HCT116 (cell line): ENCODE measurements around the gene INHBA. TPM values are rescaled to one million over a fixed set of nuclear protein-coding genes. Genes with fewer than 3 reads are reported as not detected.

Source experiments
- ATAC-seq: fragments of 200-7000 bp; cut with Tn5 transposase; 2 replicates; pipeline ENCODE4 v1.9.1; 2020; ENCODE audit warnings: mild to moderate bottlenecking, moderate library complexity
- BruUV-seq: library from RNA; stranded (reverse); fragments of 400-500 nt; replicated peaks from 2 replicates; lab custom pipeline; 2021; lab: Mats Ljungman, UMichigan
- CTCF ChIA-PET: fragments of 300-600 bp; sonication (Branson Sonifier 250); formaldehyde crosslinking; loops from one replicate; lab custom pipeline; 2021; ENCODE audit warnings: antibody characterized with exemption; lab: Charles Lee
- POLR2A ChIA-PET: fragments of 300-600, 350-600 bp; sonication (Branson Sonifier 250); formaldehyde crosslinking; loops from one replicate; lab custom pipeline; 2021; ENCODE audit warnings: antibody characterized with exemption; lab: Charles Lee
- RAD21 ChIA-PET, 2 experiments: fragments of 300-600 bp; sonication (Branson Sonifier 250); formaldehyde crosslinking; loops; one replicate each; lab custom pipeline; 2023; ENCODE audit warnings: low total read pairs in 2 of 2; ENCODE audit not compliant: uncharacterized antibody in 2 of 2, unreplicated experiment in 2 of 2, low non-redundant PET in 1 of 2; lab: Charles Lee
- DNase-seq: peaks from one replicate; pipeline ENCODE4 v3.0.0-alpha.2; 2010; ENCODE audit warnings: low read depth, low spot score
- H2AFZ ChIP-seq: fragments of 200-600 bp; shearing (Covaris generic), sonication (generic); 2 replicates; pipeline ENCODE4 v1.6.1; 2017; ENCODE audit warnings: low read depth, mixed run types, mixed read lengths, antibody characterized with exemption, low read length; ENCODE audit not compliant: poor library complexity, severe bottlenecking
- H3K27ac ChIP-seq: 2 replicates; pipeline ENCODE4 v1.5.1; 2012; ENCODE audit warnings: low read depth, low read length
- H3K27me3 ChIP-seq: fragments of 200-600 bp; sonication (generic); 2 replicates; pipeline ENCODE4 v1.6.1; 2016; ENCODE audit warnings: mixed run types, low read length, mixed read lengths; ENCODE audit not compliant: insufficient read depth
- H3K36me3 ChIP-seq, 2 experiments: fragments of 200-500 bp in 1 of 2; fragments of 200-600 bp in 1 of 2; sonication (Bioruptor generic) in 1 of 2; sonication (generic) in 1 of 2; 2 replicates each; pipeline versions ENCODE4 v1.5.1 to v1.6.1; 2014 to 2016; ENCODE audit warnings: low read length in 2 of 2, inconsistent platforms in 1 of 2, mixed read lengths in 1 of 2, mixed run types in 1 of 2; ENCODE audit not compliant: insufficient read depth in 2 of 2, control insufficient read depth in 1 of 2
- H3K4me1 ChIP-seq, 2 experiments: fragments of 200-600 bp in 1 of 2; sonication (generic) in 1 of 2; 2 replicates each; pipeline versions ENCODE4 v1.5.1 to v1.6.1; 2012 to 2017; ENCODE audit warnings: low read length in 2 of 2, inconsistent platforms in 1 of 2, mild to moderate bottlenecking in 1 of 2, mixed read lengths in 1 of 2, mixed run types in 1 of 2, moderate library complexity in 1 of 2; ENCODE audit not compliant: insufficient read depth in 2 of 2, control insufficient read depth in 1 of 2
- H3K4me2 ChIP-seq: fragments of 200-600 bp; sonication (generic); 2 replicates; pipeline ENCODE4 v1.6.1; 2017; ENCODE audit warnings: mixed run types, low read length, mixed read lengths
- H3K4me3 ChIP-seq, 2 experiments: fragments of 200-600 bp in 1 of 2; sonication (generic) in 1 of 2; replicated peaks in 1 of 2; 2 replicates each; pipeline ENCODE4 v1.5.1; 2011 to 2016; ENCODE audit warnings: low read length in 2 of 2, control low read depth in 1 of 2, low read depth in 1 of 2, mild to moderate bottlenecking in 1 of 2, mixed read lengths in 1 of 2, mixed run types in 1 of 2
- H3K79me2 ChIP-seq: fragments of 200-600 bp; sonication (generic); 2 replicates; pipeline ENCODE4 v1.6.1; 2017; ENCODE audit warnings: mild to moderate bottlenecking, mixed run types, low read length, moderate library complexity, mixed read lengths; ENCODE audit not compliant: insufficient read depth
- H3K9ac ChIP-seq: fragments of 200-600 bp; sonication (generic); 2 replicates; pipeline ENCODE4 v1.6.1; 2016; ENCODE audit warnings: low read length, mixed read lengths
- H3K9me2 ChIP-seq: fragments of 200-600 bp; sonication (generic), shearing (Covaris generic); 2 replicates; pipeline ENCODE4 v1.6.1; 2017; ENCODE audit warnings: mixed run types, mild to moderate bottlenecking, moderate library complexity; ENCODE audit not compliant: insufficient read depth
- H3K9me3 ChIP-seq, 2 experiments: fragments of 200-500 bp in 1 of 2; fragments of 200-600 bp in 1 of 2; sonication (Bioruptor generic) in 1 of 2; sonication (generic) in 1 of 2; 2 replicates each; pipeline ENCODE4 v1.6.1; 2014 to 2017; ENCODE audit warnings: low read length in 2 of 2, mixed read lengths in 2 of 2, inconsistent platforms in 1 of 2, low read depth in 1 of 2, mild to moderate bottlenecking in 1 of 2, mixed run types in 1 of 2, moderate library complexity in 1 of 2; ENCODE audit not compliant: control insufficient read depth in 1 of 2, insufficient read depth in 1 of 2
- H4K20me1 ChIP-seq: fragments of 200-600 bp; sonication (generic), shearing (Covaris generic); 2 replicates; pipeline ENCODE4 v1.6.1; 2017; ENCODE audit warnings: mixed run types, mild to moderate bottlenecking, moderate library complexity; ENCODE audit not compliant: insufficient read depth
- EZH2 ChIP-seq: fragments of 200-600 bp; sonication (generic); IDR thresholded peaks from 2 replicates; pipeline ENCODE4 v1.6.1; 2017; ENCODE audit warnings: antibody characterized with exemption, mixed run types
- POLR2A ChIP-seq: IDR thresholded peaks from 2 replicates; pipeline ENCODE4 v1.7.0; 2011; ENCODE audit warnings: borderline replicate concordance; ENCODE audit not compliant: insufficient read depth, insufficient read length; ENCODE audit errors: extremely low read depth
- RAD21 ChIP-seq: IDR thresholded peaks from 2 replicates; pipeline ENCODE4 v1.6.1; 2012; ENCODE audit warnings: low read depth, mild to moderate bottlenecking
- REST ChIP-seq: IDR thresholded peaks from 2 replicates; pipeline ENCODE4 v1.6.1; 2012; ENCODE audit warnings: low read depth
- SRF ChIP-seq: IDR thresholded peaks from 2 replicates; pipeline ENCODE4 v1.6.1; 2012; ENCODE audit warnings: low read depth
- ZNF274 ChIP-seq: fragments of 200-500 bp; sonication (Bioruptor generic); IDR thresholded peaks from 2 replicates; pipeline ENCODE4 v1.6.1; 2014; ENCODE audit warnings: mild to moderate bottlenecking, low read depth, low read length, inconsistent platforms
- intact Hi-C: fragments of 100-400 bp; cut with micrococcal nuclease; formaldehyde crosslinking; loops from 2 replicates; pipeline ENCODE4 v1.10.0; 2022
- total RNA-seq: library from RNA; stranded (reverse); gene quantifications from one replicate; pipeline ENCODE4 v1.2.1, GENCODE V29; 2021; ENCODE audit not compliant: unreplicated experiment

The INHBA gene
- total RNA-seq, 1 experiment from 2014 or later = 0.10 TPM

GRCh38 chr7:41708581-41709358 lies 5.9 kb upstream of the INHBA start:
- no peak for DNase-seq
- H3K4me3 ChIP-seq = no peak overlapping the region
- no peak overlapping the region for H3K9ac ChIP-seq
- ChIA-PET POLR2A (no interaction called here), RAD21 (no interaction called here), CTCF (no interaction called here)
- intact Hi-C loops = no loop called here
- H4K20me1 ChIP-seq = no peaks in the 10 kb centered on the region
- H3K9me3 ChIP-seq = no peaks in the 10 kb centered on the region
- no peaks in the 10 kb centered on the region for H3K36me3 ChIP-seq
- H3K27me3 ChIP-seq = no peaks in the 10 kb centered on the region
- H3K79me2 ChIP-seq = no peaks in the 10 kb centered on the region
- H3K4me1 ChIP-seq = peaks cover 2 to 7% of the 10 kb centered on the region in 2 experiments; a peak in 2 of 4 replicates
- no peak overlapping the region for H3K27ac ChIP-seq
- H2AFZ ChIP-seq = no peak overlapping the region
- no peak for ATAC-seq
- no TSS peak for BruUV-seq
- no peak for TF ChIP-seq POLR2A
- no peak for TF ChIP-seq REST
- no peak for TF ChIP-seq SRF
- TF ChIP-seq EZH2 = no peak
- TF ChIP-seq ZNF274 = no peak
- TF ChIP-seq RAD21 = no peak
- no peak overlapping the region for H3K4me2 ChIP-seq
- H3K9me2 ChIP-seq = no peaks in the 10 kb centered on the region
